ENCODE data around the gene BCAS2. TPM values are rescaled to one million over a fixed set of nuclear protein-coding genes. Genes with fewer than 3 reads are reported as not detected.
A peak's percentile ranks its signal among the peaks of the same experiment; 100 is the strongest.
"Not testable (repeated sequence)": the region's sequence is repeated elsewhere in the genome, so short reads cannot be mapped to it uniquely, and the experiment has no call there.

The BCAS2 gene
- polyA plus RNA-seq, 6 donors from 2014 or later, result 97.3 to 160 (median 115) TPM

DNA sequence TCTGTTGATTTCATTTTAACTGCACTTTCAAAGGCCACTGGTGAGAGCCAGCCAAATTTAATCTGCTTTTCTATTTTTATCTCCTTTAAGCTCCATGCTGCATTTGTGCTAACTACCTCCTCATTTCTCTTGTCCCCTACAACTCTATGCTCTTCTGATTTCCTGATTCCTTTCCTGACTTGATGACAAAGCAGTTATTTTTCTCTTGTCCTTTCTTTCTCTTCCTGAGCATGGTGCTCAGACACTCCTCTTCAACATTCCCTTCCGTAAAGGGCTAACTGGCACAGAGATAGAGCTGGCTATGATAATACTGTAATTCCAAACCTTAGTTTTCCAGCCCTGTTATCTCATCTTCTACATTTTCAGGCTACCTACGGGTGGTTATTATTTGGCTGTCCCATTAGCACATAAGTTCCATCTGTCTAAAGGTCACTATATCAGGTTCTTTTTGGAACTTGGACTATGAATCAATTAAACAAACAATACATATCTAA lies 6.8 kb upstream of the BCAS2 start:
- no peaks in the 10 kb centered on the region for H3K4me1 Mint-ChIP-seq
- peaks cover 25 to 46% (median 37%) of the 10 kb centered on the region in 3 donors for H3K27me3 Mint-ChIP-seq
- peaks cover 0 to 24% of the 10 kb centered on the region in 2 donors for H3K36me3 Mint-ChIP-seq
- DNase-seq (no peak), ATAC-seq (ENCODE audit: low read depth in 2 of 2) (no peak)
- no peak overlapping the region for H3K27ac Mint-ChIP-seq
- H3K9me3 Mint-ChIP-seq, result peaks cover 0 to 4% (median 0%) of the 10 kb centered on the region in 7 donors
- H3K4me3 Mint-ChIP-seq, result no peak overlapping the region

DNA sequence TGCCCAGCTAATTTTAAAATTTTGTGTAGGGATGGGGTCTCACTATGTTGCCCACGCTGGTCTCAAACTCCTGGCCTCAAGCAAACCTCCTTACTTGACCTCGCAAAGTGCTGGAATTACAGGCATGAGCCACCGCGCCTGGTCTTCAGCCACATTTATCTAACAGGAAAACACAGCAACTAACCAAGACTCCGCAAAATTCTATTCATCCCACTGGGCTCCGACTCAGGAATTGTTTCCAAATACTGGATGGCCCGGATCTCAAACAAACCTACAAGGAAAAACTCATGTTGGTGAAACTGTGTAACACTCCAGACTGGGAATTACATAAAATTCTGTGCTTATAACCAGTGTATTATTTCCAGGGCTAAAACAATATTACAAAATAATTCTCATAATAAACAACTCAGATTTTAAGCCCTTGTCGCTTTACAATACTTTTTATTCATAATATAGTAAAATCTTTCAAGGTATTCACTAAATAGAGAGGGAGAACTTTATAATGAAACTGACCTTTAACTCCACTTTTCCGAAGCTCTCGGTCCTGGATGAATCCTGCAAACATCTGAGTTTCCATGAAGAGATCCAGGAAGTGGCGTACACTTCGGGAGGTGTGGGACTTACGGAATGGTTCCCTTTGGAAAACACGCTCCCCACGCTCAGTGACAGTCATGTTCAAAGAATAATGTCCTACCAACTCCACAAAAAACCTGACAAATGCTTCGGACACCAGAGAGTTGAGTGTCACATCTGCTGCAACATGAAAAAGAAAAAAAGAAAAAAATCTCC lies 6.0 kb upstream of the BCAS2 start:
- H3K36me3 Mint-ChIP-seq, result peaks cover 0 to 16% of the 10 kb centered on the region in 2 donors
- peaks cover 0 to 8% (median 0%) of the 10 kb centered on the region in 7 donors for H3K9me3 Mint-ChIP-seq
- ATAC-seq (ENCODE audit: low read depth in 2 of 2) (no peak), DNase-seq (no peak)
- H3K4me3 Mint-ChIP-seq, result no peak overlapping the region
- peaks cover 20 to 38% (median 29%) of the 10 kb centered on the region in 3 donors for H3K27me3 Mint-ChIP-seq
- peaks cover under 1 to 3% (median 2%) of the 10 kb centered on the region in 3 donors for H3K4me1 Mint-ChIP-seq
- no peak overlapping the region for H3K27ac Mint-ChIP-seq

DNA sequence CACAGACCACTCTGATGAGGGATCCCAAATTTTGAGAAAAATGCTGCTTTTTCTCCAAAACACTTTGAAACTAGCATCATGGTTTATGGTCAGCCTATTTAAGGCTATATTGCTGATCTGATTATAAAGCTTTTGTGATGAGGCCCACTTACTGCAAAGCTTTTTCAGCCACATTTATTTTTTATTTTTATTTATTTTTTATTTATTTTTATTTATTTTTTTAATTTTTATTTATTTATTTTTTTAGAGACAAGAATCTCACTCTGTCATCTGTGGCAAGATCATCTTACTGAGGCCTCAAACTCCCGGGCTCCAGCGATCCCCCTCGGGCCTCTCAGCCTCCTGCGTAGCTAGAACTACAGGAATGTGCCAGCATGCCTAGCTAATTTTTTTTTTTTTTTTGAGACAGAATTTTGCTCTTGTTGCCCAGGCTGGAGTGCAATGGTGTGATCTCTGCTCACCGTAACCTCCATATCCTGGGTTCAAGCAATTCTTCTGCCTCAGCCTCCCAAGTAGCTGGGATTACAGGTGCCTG lies 5.2 kb upstream of the BCAS2 start:
- Mint-ChIP-seq H3K4me1 (peaks cover 8 to 11% (median 10%) of the 10 kb centered on the region in 3 donors), H3K9me3 (peaks cover 0 to 9% (median 2%) of the 10 kb centered on the region in 7 donors), H3K27ac (no peak overlapping the region), H3K4me3 (no peak overlapping the region), H3K36me3 (peaks cover 0 to 14% of the 10 kb centered on the region in 2 donors), H3K27me3 (peaks cover 20 to 36% (median 26%) of the 10 kb centered on the region in 3 donors)
- no peak for DNase-seq
- no peak for ATAC-seq (ENCODE audit: low read depth in 2 of 2)

DNA sequence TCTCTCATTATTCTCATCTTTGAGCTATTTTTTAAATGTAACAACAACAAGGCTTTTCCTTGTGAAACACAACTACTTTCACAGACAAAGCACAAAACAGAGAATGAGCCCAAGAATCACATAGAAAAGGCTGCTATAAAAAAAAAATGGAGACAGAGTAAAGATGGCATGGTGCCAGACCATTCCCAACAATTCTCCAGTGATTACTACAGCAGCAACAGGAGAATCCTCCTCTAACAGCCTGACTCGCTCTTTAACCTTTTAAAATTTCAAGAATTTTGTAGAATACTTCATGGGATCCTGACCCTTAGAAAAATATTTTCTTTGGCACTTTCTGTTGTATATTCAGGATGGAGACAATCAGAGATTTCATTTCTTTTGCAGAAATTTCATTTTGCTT lies 3.8 kb upstream of the BCAS2 start:
- Mint-ChIP-seq H3K4me3 (no peak overlapping the region), H3K27ac (no peak overlapping the region), H3K4me1 (peaks cover 14 to 21% (median 15%) of the 10 kb centered on the region in 3 donors), H3K36me3 (peaks cover 0 to 14% of the 10 kb centered on the region in 2 donors), H3K9me3 (peaks cover 0 to 9% (median 2%) of the 10 kb centered on the region in 7 donors), H3K27me3 (peaks cover 12 to 33% (median 26%) of the 10 kb centered on the region in 3 donors)
- ATAC-seq (ENCODE audit: low read depth in 2 of 2) (no peak), DNase-seq (no peak)

DNA sequence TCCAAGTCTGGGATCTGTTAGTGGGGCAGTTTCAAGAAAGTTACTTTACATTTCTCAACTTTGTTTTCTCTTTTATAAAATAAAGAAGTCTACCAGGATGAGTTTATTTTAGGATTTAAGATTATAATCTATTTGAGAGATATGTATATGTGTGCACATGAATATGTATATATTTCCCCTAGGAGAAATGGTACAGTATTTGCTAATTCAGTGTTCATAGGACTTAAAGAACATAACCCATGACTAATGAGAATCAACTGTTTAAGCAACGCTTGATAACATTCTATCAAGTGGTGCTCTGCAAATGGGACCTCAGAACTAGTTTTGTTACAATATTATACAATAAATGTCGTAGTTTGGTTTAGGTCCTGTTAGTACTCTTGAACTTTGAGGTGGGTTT lies 7.0 kb downstream of the BCAS2 start:
- Mint-ChIP-seq H3K27ac (no peak overlapping the region), H3K4me3 (no peak overlapping the region), H3K4me1 (peaks cover 8 to 12% (median 12%) of the 10 kb centered on the region in 3 donors), H3K9me3 (no peaks in the 10 kb centered on the region), H3K36me3 (peaks cover 26 to 43% of the 10 kb centered on the region in 2 donors), H3K27me3 (no peaks in the 10 kb centered on the region)
- DNase-seq, result no peak
- ATAC-seq (ENCODE audit: low read depth in 2 of 2), result no peak

DNA sequence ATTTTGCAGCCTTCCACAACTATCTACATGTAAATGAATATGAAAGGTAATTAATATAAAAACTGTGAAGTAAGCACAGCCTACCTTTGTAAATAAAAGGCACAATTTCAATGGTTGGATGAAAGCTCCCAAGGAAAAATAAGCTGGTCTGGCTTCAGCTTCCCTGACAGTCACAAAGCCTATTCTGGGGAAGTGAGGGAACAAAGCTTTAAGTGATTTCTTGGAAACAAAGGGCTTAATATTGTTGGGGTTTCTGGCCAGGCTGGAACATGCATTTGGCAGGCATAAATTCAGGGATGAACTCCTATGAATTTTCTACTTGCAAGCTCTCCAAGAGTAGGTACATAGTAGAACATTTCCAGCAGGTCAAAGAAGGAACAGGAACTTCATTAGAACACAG lies 17.3 kb downstream of the BCAS2 start:
- Mint-ChIP-seq H3K36me3 (peaks cover 23 to 39% of the 10 kb centered on the region in 2 donors), H3K9me3 (peaks cover 0 to 4% (median 0%) of the 10 kb centered on the region in 7 donors)

DNA sequence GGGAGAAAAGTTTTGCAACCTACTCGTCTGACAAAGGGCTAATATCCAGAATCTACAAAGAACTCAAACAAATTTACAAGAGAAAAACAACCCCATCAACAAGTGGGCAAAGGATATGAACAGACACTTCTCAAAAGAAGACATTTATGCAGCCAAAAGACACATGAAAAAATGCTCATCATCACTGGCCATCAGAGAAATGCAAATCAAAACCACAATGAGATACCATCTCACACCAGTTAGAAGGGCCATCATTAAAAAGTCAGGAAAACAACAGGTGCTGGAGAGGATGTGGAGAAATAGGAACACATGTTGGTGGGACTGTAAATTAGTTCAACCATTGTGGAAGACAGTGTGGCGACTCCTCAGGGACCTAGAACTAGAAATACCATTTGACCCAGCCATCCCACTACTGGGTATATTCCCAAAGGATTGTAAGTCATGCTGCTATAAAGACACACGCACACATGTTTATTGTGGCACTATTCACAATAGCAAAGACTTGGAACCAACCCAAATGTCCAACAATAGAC lies 18.4 kb downstream of the BCAS2 start:
- DNase-seq; H3K27me3 Mint-ChIP-seq; ATAC-seq (ENCODE audit: low read depth in 2 of 2); H3K27ac Mint-ChIP-seq; H3K4me3 Mint-ChIP-seq; H3K9me3 Mint-ChIP-seq: not testable (repeated sequence)
- Mint-ChIP-seq H3K36me3 (peaks cover 18 to 37% of the 10 kb centered on the region in 2 donors), H3K4me1 (peaks cover 22 to 36% (median 32%) of the 10 kb centered on the region in 3 donors)

More for the DNA sequence above, 17.3 kb downstream of the BCAS2 start:
- H3K4me3 Mint-ChIP-seq, result no peak overlapping the region
- no peak overlapping the region for H3K27ac Mint-ChIP-seq
- H3K4me1 Mint-ChIP-seq, result peaks cover 19 to 28% (median 24%) of the 10 kb centered on the region in 3 donors
- ATAC-seq (ENCODE audit: low read depth in 2 of 2) (no peak), DNase-seq (no peak)
- H3K27me3 Mint-ChIP-seq, result no peaks in the 10 kb centered on the region

DNA sequence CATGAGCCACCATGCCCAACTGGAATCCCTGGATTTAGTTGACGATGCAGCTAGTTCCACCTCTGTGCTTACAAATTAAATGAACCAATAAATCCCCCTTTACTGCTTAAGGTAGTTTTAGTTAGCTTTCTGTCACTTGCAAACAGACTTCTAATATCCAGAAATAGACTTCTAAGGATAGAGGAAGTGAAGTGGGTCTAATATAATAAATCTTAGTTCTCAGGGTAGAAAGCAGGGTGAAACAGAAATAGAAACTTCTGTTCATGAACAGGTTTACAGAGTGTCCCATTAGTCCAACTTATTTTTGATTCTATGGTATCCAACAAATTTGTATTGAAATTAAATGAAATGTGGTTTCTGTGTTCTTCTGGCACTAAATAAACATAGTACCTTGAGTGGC lies 20.1 kb downstream of the BCAS2 start:
- DNase-seq, result no peak
- H3K9me3 Mint-ChIP-seq, result peaks cover 0 to 4% (median 0%) of the 10 kb centered on the region in 7 donors
- peaks cover 17 to 22% of the 10 kb centered on the region in 2 donors for H3K36me3 Mint-ChIP-seq
- ATAC-seq (ENCODE audit: low read depth in 2 of 2), result peak in 1 of 2 donors; percentile 17
- H3K4me3 Mint-ChIP-seq, result peak overlapping the region in 2 of 8 donors; percentile 16 to 38
- H3K4me1 Mint-ChIP-seq, result peaks cover 22 to 36% (median 32%) of the 10 kb centered on the region in 3 donors
- H3K27ac Mint-ChIP-seq, result peak overlapping the region in 3 of 6 donors; percentile 16 to 79 (median 46)
- no peaks in the 10 kb centered on the region for H3K27me3 Mint-ChIP-seq

DNA sequence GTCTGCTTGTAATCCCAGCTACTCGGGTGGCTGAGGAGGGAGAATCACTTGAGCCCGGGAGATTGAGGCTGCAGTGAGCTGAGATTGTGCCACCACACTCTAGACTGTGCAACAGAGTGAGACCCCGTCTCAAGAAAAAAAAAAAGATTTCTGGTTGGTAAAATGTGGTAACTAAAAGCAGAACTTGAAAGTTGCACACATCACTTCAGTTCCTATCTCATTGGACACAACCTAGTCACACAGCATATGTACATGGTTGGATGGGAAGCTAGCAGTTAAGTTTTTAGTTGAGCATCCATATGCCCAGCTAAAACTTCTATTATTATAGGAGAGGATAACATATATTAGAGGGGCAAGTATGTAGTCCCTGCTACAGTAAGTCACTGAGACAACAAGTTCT lies 22.1 kb downstream of the BCAS2 start:
- peak; percentile 92 to 95 for ATAC-seq (ENCODE audit: low read depth in 2 of 2)
- Mint-ChIP-seq H3K27me3 (no peaks in the 10 kb centered on the region), H3K4me3 (peak overlapping the region in 7 of 8 donors; percentile 6 to 65 (median 43)), H3K36me3 (peaks cover 0 to 2% of the 10 kb centered on the region in 2 donors), H3K27ac (peak overlapping the region in 4 of 6 donors; percentile 84 to 95 (median 90)), H3K4me1 (peaks cover 22 to 36% (median 32%) of the 10 kb centered on the region in 3 donors), H3K9me3 (no peaks in the 10 kb centered on the region)
- peak; percentile 41 for DNase-seq

DNA sequence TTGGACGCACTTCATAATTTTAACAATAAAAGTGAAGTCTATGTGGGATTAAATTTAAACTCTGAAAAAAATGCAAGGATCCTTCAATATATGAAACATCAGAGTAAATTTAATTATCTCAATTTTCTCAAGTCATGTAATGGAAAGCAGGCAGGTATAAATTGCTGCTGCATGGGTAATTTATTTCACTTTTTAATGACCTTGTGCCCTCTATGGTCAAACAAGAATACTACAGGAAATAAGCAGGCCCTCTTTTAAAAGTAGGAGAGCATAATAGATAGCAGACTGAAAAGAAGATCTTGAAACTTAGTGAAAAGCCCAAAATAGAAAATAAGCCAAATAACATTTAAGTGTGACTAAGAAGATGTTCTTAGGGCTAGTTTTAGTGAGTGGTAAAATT lies 22.9 kb downstream of the BCAS2 start:
- Mint-ChIP-seq H3K27me3 (no peaks in the 10 kb centered on the region), H3K36me3 (no peaks in the 10 kb centered on the region), H3K9me3 (no peaks in the 10 kb centered on the region), H3K4me1 (peaks cover 22 to 36% (median 32%) of the 10 kb centered on the region in 3 donors), H3K4me3 (peak overlapping the region in 6 of 8 donors; percentile 6 to 65 (median 45)), H3K27ac (peak overlapping the region in 1 of 6 donors; percentile 90)
- DNase-seq, result peak; percentile 23
- peak; percentile 54 to 56 for ATAC-seq (ENCODE audit: low read depth in 2 of 2)

DNA sequence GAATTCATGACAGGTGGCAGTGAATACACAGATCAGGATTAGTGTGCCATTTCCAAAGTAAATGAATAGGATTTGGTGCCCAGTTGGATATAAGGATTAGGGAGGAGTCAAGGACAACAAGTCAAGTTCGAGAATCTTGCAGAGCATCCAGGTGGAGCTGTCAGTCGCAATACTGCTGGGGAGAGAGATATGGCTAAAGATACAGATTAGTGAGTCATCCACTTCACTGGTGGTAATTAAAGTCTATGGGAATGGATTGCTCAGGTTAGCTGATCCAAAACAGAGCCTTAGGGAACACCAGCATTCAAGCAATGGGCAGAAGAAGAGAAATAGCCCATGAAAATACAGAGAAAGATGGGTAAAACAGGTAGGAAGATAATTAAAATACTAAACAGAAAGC lies 26.8 kb downstream of the BCAS2 start:
- H3K36me3 Mint-ChIP-seq, result no peaks in the 10 kb centered on the region

DNA sequence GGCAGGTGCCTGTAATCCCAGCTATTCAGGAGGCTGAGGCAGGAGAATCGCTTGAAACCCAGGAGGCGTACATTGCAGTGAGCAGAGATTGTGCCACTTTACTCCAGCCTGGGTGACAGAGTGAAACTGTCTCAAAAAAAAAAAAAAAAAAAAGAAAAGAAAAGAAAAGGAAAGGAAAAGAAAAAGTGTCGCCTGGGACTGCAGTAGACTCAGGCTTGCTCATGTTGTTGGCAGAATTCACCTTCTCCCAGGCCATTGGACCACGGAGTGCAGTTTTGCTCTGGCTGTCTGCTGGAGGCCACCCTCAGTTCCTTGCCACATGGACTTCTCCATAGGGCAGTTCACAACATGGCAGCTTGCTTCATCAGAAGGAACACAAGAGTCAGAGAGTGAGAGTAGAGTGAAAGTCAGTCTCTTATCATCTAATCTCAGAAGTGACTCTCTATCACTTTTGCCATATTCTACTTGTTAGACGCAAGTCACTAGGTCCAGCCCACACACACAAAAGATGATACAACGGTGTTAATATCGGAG lies 29.2 kb downstream of the BCAS2 start:
- Mint-ChIP-seq H3K4me1 (no peaks in the 10 kb centered on the region), H3K36me3 (no peaks in the 10 kb centered on the region), H3K9me3 (no peaks in the 10 kb centered on the region), H3K27me3 (peaks cover 0 to 12% (median 0%) of the 10 kb centered on the region in 3 donors), H3K4me3 (no peak overlapping the region), H3K27ac (no peak overlapping the region)
- no peak for DNase-seq
- ATAC-seq (ENCODE audit: low read depth in 2 of 2), result no peak

More for the DNA sequence above, 26.8 kb downstream of the BCAS2 start:
- Mint-ChIP-seq H3K4me3 (no peak overlapping the region), H3K4me1 (peaks cover 9 to 13% (median 12%) of the 10 kb centered on the region in 3 donors), H3K27ac (peak overlapping the region in 1 of 6 donors; percentile 86), H3K9me3 (no peaks in the 10 kb centered on the region), H3K27me3 (peaks cover 0 to 6% (median 0%) of the 10 kb centered on the region in 3 donors)
- DNase-seq (no peak), ATAC-seq (ENCODE audit: low read depth in 2 of 2) (no peak)

DNA sequence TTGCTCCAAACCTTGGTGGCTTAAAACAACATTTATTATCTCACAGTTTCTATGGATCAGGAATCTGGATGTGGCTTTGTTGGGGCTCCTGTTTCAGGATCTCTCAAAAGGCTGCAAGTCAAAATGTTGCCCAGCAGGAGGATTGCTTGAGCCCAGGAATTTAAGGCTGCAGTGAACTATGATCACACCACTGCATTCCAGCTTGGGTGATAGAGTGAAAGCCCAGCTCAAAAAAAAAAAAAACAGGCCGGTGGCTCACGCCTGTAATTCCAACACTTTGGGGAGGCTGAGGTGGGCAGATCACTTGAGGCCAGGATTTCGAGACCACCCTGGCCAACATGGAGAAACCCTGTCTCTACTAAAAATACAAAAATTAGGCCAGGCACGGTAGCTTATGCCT lies 30.0 kb downstream of the BCAS2 start:
- H3K27ac Mint-ChIP-seq, result no peak overlapping the region
- no peak overlapping the region for H3K4me3 Mint-ChIP-seq
- DNase-seq, result no peak
- no peaks in the 10 kb centered on the region for H3K4me1 Mint-ChIP-seq
- no peaks in the 10 kb centered on the region for H3K9me3 Mint-ChIP-seq
- no peaks in the 10 kb centered on the region for H3K36me3 Mint-ChIP-seq
- no peak for ATAC-seq (ENCODE audit: low read depth in 2 of 2)
- peaks cover 0 to 12% (median 0%) of the 10 kb centered on the region in 3 donors for H3K27me3 Mint-ChIP-seq

All from naive B cell (primary cell).